Sigmoid colon (tissue), 7 donors: ENCODE results near the gene SYNE3. TPM values are rescaled to one million over a fixed set of nuclear protein-coding genes. Genes with fewer than 3 reads are reported as not detected.

ENCODE experiments used
- DNase-seq: peaks from one replicate; pipeline ENCODE4 v3.0.0-alpha.2; 2019
- H3K27ac ChIP-seq, 4 donors: fragments of 200-600 bp; sonication (generic); one replicate each; pipeline ENCODE4 v1.5.1; 2016 to 2019; ENCODE audit warnings: mild to moderate bottlenecking in 1 of 4
- H3K27me3 ChIP-seq, 3 donors: fragments of 200-600 bp; sonication (generic); one replicate each; pipeline ENCODE4 v1.5.1; 2019; ENCODE audit warnings: mild to moderate bottlenecking in 1 of 3
- H3K36me3 ChIP-seq, 4 donors: fragments of 200-600 bp; sonication (generic); one replicate each; pipeline ENCODE4 v1.5.1; 2016 to 2019
- H3K4me1 ChIP-seq, 4 donors: fragments of 200-600 bp; sonication (generic); one replicate each; pipeline ENCODE4 v1.5.1; 2017 to 2019
- H3K4me3 ChIP-seq, 4 donors: fragments of 200-600 bp; sonication (generic); one replicate each; pipeline ENCODE4 v1.5.1; 2017 to 2019; ENCODE audit warnings: mild to moderate bottlenecking in 2 of 4, moderate library complexity in 1 of 4
- H3K9me3 ChIP-seq, 4 donors: fragments of 200-600 bp in 3 of 4; sonication (generic) in 3 of 4; one replicate each; pipeline versions ENCODE4 v1.5.1 to v1.6.1; 2013 to 2019
- CTCF ChIP-seq, 4 experiments: fragments of 450-650 bp in 3 of 4; fragments of 200-600 bp in 1 of 4; IDR thresholded peaks; one replicate each; pipeline ENCODE4 v1.5.1; 2016 to 2019; ENCODE audit warnings: antibody characterized with exemption in 4 of 4, mild to moderate bottlenecking in 3 of 4, moderate library complexity in 2 of 4
- EP300 ChIP-seq, 4 donors: sonication (generic); formaldehyde crosslinking; IDR thresholded peaks; one replicate each; pipeline ENCODE4 v1.6.1; 2017; ENCODE audit warnings: antibody characterized with exemption in 4 of 4
- POLR2A ChIP-seq, 2 donors: fragments of 450-650 bp; IDR thresholded peaks; one replicate each; pipeline ENCODE4 v1.6.1; 2016; ENCODE audit warnings: antibody characterized with exemption in 2 of 2, mild to moderate bottlenecking in 2 of 2, moderate library complexity in 2 of 2
- POLR2AphosphoS5 ChIP-seq, 4 donors: sonication (generic); formaldehyde crosslinking; IDR thresholded peaks; one replicate each; pipeline ENCODE4 v1.6.1; 2017; ENCODE audit warnings: antibody characterized with exemption in 4 of 4
- WGBS, 2 donors: extraction: QIAGEN DNeasy Blood & Tissue Kit; methylation state at CpG; one replicate each; pipeline ENCODE4 v1.1.7; 2013; 5-methylcytosine and 5-hydroxymethylcytosine counted together
- intact Hi-C: fragments of 100-400 bp; cut with DNase I; formaldehyde crosslinking; loops from one replicate; pipeline ENCODE4 v1.15.1; 2023
- polyA plus RNA-seq, 3 donors: library from polyadenylated mRNA; stranded (reverse); fragments of 200-250 nt; gene quantifications; one replicate each; pipeline ENCODE4 v1.2.3, GENCODE V29; 2013
- total RNA-seq, 4 donors: library from RNA; depleted of rRNA; stranded (reverse); fragments of >200 nt; gene quantifications; one replicate each; pipeline ENCODE4 v1.1.0, GENCODE V29; 2016
- donor health status: healthy with polysubstance abuse.
- donor health status: Bipolar disorder and iron deficiency.
- donor health status: healthy.

The SYNE3 gene
- total and polyA plus RNA-seq, 7 donors = 0.69 to 11.8 (median 6.3) TPM

DNA sequence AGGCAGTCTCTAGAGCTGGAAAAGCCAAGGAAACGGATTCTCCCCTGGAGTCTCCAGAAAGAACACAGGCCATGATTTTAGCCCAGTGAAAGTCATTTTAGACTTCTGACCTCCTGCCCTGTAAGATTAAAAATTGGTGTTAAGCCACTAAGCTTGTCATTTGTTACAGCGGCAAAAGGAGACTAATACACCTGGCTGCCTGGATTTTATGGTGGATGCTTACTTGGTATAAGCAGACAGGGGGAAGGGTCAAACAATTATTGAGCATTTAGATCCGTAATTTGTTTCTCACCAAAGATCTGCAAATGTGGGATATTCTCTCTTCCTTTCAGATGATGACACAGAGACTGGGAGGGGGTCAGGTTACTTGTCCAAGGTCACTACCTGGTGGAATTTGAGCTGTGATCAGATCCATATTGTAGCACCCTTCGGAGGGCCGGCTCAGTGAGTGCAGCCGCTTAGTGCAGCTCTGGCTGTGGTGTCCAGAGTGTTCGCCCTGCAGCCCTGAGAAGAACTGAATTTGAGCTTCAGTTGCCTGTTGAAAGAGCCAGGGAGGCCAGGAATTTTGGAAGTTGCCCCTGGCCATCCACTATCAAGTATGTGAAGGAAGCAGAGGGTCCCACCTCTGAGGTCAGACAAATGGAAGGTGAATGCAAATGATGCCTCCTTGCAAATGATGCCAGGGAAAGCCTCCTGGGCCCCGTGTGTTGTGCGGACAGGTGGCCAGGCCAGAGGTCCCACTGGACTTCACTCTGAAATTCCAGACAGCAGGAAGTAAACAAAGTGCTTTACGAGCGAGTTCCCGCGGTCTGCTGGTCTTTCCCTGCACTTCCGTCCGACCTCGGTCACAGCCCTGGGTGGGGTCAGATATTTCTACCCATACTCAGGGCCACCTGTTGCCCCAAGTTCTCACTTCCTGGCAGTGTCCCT, 33.5 kb upstream of the SYNE3 start:
- intact Hi-C loops = no loop called here
- Histone ChIP-seq H3K27me3 (no peaks in the 10 kb centered on the region), H3K9me3 (no peaks in the 10 kb centered on the region), H3K4me1 (no peaks in the 10 kb centered on the region), H3K36me3 (peaks cover 0 to 4% (median 0%) of the 10 kb centered on the region in 4 donors), H3K4me3 (no peak overlapping the region), H3K27ac (no peak overlapping the region)
- WGBS, 2 donors = 50 to 71% methylated on average over 16 of the region's 16 CpGs
- no peak for DNase-seq
- TF ChIP-seq POLR2A (IDR thresholded peaks at IDR 0.05) (no peak), POLR2AphosphoS5 (IDR thresholded peaks at IDR 0.05) (no peak), CTCF (IDR thresholded peaks at IDR 0.05) (no peak), EP300 (IDR thresholded peaks at IDR 0.05) (no peak)

DNA sequence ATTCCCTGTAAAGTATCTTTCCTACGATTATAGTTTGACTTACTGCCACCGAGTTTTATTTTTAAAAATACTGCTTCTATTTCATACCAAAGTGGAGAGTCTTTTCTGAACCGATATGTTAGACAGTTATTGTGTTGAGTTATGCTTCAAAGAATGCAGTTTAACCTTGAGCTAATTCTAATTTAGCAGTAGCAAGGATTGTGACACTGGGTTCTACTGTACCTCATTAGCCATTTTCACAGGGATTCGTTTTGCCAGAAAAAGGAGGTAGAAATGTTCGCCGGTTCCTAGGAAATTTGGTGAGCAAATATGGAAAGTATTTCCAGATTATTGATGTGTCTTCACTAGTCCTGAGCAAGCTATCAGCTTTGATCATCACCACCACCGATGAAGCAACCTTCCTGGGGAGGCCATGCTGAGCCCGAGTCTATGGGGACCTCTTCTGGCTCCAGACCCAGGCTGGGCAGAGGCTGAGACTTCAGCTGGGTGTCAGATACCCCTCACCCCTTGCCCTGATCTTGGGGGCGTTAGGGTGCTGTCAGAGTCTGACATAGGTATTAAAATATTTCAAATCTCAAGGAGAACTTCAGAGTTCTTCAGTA, 32.0 kb upstream of the SYNE3 start:
- Histone ChIP-seq H3K4me3 (no peak overlapping the region), H3K9me3 (no peaks in the 10 kb centered on the region), H3K27me3 (no peaks in the 10 kb centered on the region), H3K36me3 (peaks cover 0 to 15% (median 0%) of the 10 kb centered on the region in 4 donors), H3K4me1 (no peaks in the 10 kb centered on the region), H3K27ac (no peak overlapping the region)
- TF ChIP-seq EP300 (IDR thresholded peaks at IDR 0.05) = no peak
- TF ChIP-seq POLR2A (IDR thresholded peaks at IDR 0.05) = no peak
- TF ChIP-seq CTCF (IDR thresholded peaks at IDR 0.05) = no peak
- no peak for TF ChIP-seq POLR2AphosphoS5 (IDR thresholded peaks at IDR 0.05)
- intact Hi-C loops = no loop called here
- 90 to 92% methylated on average over 9 of the region's 9 CpGs for WGBS, 2 donors
- DNase-seq = no peak

DNA sequence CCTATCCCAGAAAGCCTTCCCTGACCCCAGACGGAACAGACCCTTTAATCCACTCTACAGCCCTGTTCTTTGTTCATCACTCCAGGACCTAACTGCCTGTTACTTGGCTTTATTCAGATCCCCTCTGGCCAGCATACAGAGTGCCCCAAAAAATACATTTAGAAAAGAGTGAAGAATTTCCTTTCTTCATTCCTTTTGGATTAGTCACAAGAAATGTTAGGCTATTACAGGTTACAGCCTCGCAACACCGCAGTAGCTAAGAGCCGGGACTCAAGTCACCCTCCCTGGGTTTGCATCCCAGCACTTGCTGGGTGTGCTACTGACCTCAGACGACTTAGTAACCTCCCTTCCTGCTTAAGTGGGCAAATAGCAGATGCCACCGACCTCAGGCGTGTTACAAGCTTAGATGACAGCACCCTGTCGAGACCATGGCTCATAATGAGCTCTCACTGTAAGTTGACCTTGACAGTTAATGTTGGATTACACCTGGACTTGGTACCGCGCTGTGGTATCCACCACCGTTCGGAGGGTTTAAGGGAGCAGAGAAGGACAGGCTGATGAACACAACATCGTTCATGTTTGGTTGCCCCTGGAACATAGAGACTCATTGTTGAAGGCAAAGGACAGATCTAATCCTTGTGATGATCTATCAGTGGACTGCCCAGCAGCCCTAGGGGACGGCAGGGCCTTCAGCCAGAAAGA, 31.3 kb upstream of the SYNE3 start:
- no peak overlapping the region for H3K27ac ChIP-seq
- intact Hi-C loops = no loop called here
- no peaks in the 10 kb centered on the region for H3K4me1 ChIP-seq
- DNase-seq = no peak
- H3K9me3 ChIP-seq = no peaks in the 10 kb centered on the region
- no peak overlapping the region for H3K4me3 ChIP-seq
- 79 to 81% methylated on average over 14 of the region's 14 CpGs for WGBS, 2 donors
- TF ChIP-seq POLR2A (IDR thresholded peaks at IDR 0.05) = no peak
- TF ChIP-seq EP300 (IDR thresholded peaks at IDR 0.05) = no peak
- no peak for TF ChIP-seq POLR2AphosphoS5 (IDR thresholded peaks at IDR 0.05)
- no peak for TF ChIP-seq CTCF (IDR thresholded peaks at IDR 0.05)
- H3K27me3 ChIP-seq = no peaks in the 10 kb centered on the region
- peaks cover 0 to 15% (median 0%) of the 10 kb centered on the region in 4 donors for H3K36me3 ChIP-seq

DNA sequence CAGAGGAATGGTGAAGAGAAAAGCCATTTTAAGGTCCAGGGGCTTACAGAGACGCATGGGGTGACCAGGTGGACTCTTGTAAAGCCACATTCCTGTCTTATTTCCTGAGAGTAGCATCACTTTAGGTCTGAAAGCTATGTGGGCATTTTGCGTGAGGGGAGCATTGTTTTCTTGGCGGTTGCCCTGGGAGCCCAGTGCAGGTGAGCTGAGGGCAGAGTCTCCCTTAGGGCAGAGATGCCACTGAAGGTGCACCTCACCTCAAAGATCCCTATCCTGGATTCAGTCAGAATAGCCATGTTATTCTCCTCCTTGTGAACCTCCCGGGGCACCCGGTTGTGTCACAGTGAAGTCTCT, 30.8 kb upstream of the SYNE3 start:
- no peaks in the 10 kb centered on the region for H3K9me3 ChIP-seq
- 83 to 96% methylated on average over 5 of the region's 5 CpGs for WGBS, 2 donors
- H3K36me3 ChIP-seq = peaks cover 0 to 15% (median 0%) of the 10 kb centered on the region in 4 donors
- no peak for TF ChIP-seq EP300 (IDR thresholded peaks at IDR 0.05)
- TF ChIP-seq POLR2A (IDR thresholded peaks at IDR 0.05) = no peak
- H3K4me1 ChIP-seq = no peaks in the 10 kb centered on the region
- H3K27ac ChIP-seq = no peak overlapping the region
- no peak for DNase-seq
- no peaks in the 10 kb centered on the region for H3K27me3 ChIP-seq
- intact Hi-C loops = no loop called here
- no peak overlapping the region for H3K4me3 ChIP-seq
